ENCODE data around the gene CENPL.
"Not testable (repeated sequence)": the region's sequence is repeated elsewhere in the genome, so short reads cannot be mapped to it uniquely, and the experiment has no call there.

Gene CENPL

GRCh38 chr1:173824315-173825081, at the start of gene CENPL, which contains the start of gene DARS2:
CENPL (minus strand) TSS chr1:173824883; CDS start chr1:173811299, 13,584 bp downstream.
DARS2 (plus strand) TSS chr1:173824673; CDS start chr1:173825230, 557 bp downstream.
- DNase-seq (ENCODE audit: low read depth), result peak; percentile 84

- no peak for DNase-seq (ENCODE audit: low read depth)
Measured at GRCh38 chr1:173871500-173871899, 46.8 kb upstream of the CENPL start.

- no peak for DNase-seq (ENCODE audit: low read depth)
Measured at GRCh38 chr1:173871091-173871490, 46.4 kb upstream of the CENPL start.

- no peak for DNase-seq (ENCODE audit: low read depth)
Measured at GRCh38 chr1:173870252-173871075, 45.8 kb upstream of the CENPL start.

- no peak for DNase-seq (ENCODE audit: low read depth)
Measured at GRCh38 chr1:173869021-173869359, 44.3 kb upstream of the CENPL start.

- peak; percentile 85 for DNase-seq (ENCODE audit: low read depth)
Measured at GRCh38 chr1:173868266-173869020, 43.8 kb upstream of the CENPL start, which contains the start of gene ZBTB37. ZBTB37 (plus strand) TSS chr1:173868380; CDS start chr1:173870226, 1,846 bp downstream.

GRCh38 chr1:173867753-173868265, 43.1 kb upstream of the CENPL start, which contains the start of gene GAS5:
GAS5 (minus strand) TSS chr1:173867989.
- DNase-seq (ENCODE audit: low read depth), result peak; percentile 97

- peak; percentile 29 for DNase-seq (ENCODE audit: low read depth)
Measured at GRCh38 chr1:173867141-173867752, 42.6 kb upstream of the CENPL start.

GRCh38 chr1:173866413-173867115, 41.9 kb upstream of the CENPL start:
- DNase-seq (ENCODE audit: low read depth), result no peak

GRCh38 chr1:173865468-173866164, 40.9 kb upstream of the CENPL start:
- DNase-seq (ENCODE audit: low read depth), result no peak

GRCh38 chr1:173864179-173864867, 39.6 kb upstream of the CENPL start:
- no peak for DNase-seq (ENCODE audit: low read depth)

- DNase-seq (ENCODE audit: low read depth), result no peak
Measured at GRCh38 chr1:173863224-173864161, 38.8 kb upstream of the CENPL start.

GRCh38 chr1:173862769-173863223, 38.1 kb upstream of the CENPL start:
- DNase-seq (ENCODE audit: low read depth), result no peak

- DNase-seq (ENCODE audit: low read depth), result not testable (repeated sequence)
Measured at GRCh38 chr1:173862146-173862768, 37.6 kb upstream of the CENPL start.

- no peak for DNase-seq (ENCODE audit: low read depth)
Measured at GRCh38 chr1:173861731-173862145, 37.1 kb upstream of the CENPL start.

- DNase-seq (ENCODE audit: low read depth), result no peak
Measured at GRCh38 chr1:173860065-173860464, 35.4 kb upstream of the CENPL start.

- DNase-seq (ENCODE audit: low read depth), result not testable (repeated sequence)
Measured at GRCh38 chr1:173859547-173859946, 34.9 kb upstream of the CENPL start.
